GM18868 (cell line): ENCODE data around the gene FIGN.

Source experiments
- ATAC-seq: cut with Tn5 transposase; IDR thresholded peaks from one replicate; pipeline ENCODE4 v1.9.1; 2021; ENCODE audit warnings: mild to moderate bottlenecking, moderate library complexity; ENCODE audit not compliant: unreplicated experiment

FIGN gene, protein sequence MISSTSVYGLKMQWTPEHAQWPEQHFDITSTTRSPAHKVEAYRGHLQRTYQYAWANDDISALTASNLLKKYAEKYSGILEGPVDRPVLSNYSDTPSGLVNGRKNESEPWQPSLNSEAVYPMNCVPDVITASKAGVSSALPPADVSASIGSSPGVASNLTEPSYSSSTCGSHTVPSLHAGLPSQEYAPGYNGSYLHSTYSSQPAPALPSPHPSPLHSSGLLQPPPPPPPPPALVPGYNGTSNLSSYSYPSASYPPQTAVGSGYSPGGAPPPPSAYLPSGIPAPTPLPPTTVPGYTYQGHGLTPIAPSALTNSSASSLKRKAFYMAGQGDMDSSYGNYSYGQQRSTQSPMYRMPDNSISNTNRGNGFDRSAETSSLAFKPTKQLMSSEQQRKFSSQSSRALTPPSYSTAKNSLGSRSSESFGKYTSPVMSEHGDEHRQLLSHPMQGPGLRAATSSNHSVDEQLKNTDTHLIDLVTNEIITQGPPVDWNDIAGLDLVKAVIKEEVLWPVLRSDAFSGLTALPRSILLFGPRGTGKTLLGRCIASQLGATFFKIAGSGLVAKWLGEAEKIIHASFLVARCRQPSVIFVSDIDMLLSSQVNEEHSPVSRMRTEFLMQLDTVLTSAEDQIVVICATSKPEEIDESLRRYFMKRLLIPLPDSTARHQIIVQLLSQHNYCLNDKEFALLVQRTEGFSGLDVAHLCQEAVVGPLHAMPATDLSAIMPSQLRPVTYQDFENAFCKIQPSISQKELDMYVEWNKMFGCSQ

GRCh38 chr2:163735685-163736432 is at the start of gene FIGN:
TSS of gene FIGN (minus strand) at chr2:163736008. CDS start at chr2:163734927, 1,081 bp downstream.
- ATAC-seq: no peak

GRCh38 chr2:163785162-163785561 is 49.4 kb upstream of the FIGN start:
- ATAC-seq: no peak

DNA sequence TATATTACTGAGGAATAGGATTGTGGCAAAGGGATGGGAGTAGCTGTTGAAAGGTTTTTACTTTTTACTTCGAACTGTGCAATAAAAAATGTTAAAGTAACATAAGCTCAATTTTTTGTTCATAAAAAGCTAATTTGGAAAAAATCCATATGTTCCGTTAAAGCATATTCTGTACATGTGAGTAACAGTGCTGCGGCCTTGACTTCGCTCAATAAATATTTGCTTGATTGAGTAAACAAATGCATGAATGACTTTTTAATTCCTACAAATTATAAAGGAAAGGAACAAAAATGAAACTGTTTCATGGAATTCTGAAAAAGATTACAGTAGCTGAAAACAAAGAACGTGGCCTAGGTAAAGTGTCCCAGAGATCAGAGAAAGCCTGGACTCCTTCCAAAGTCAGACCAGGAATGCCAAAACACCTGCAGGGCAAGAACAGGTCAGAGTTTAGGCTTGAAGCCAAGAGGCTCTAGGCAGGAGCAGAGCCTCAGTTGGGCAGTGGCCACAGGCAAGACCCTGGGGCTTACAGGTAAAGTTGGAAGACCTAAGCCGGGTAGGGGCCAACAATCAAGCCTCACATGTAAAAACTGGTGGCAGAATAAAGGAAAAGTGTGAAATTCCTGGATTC is 44.3 kb upstream of the FIGN start:
- no peak for ATAC-seq

DNA sequence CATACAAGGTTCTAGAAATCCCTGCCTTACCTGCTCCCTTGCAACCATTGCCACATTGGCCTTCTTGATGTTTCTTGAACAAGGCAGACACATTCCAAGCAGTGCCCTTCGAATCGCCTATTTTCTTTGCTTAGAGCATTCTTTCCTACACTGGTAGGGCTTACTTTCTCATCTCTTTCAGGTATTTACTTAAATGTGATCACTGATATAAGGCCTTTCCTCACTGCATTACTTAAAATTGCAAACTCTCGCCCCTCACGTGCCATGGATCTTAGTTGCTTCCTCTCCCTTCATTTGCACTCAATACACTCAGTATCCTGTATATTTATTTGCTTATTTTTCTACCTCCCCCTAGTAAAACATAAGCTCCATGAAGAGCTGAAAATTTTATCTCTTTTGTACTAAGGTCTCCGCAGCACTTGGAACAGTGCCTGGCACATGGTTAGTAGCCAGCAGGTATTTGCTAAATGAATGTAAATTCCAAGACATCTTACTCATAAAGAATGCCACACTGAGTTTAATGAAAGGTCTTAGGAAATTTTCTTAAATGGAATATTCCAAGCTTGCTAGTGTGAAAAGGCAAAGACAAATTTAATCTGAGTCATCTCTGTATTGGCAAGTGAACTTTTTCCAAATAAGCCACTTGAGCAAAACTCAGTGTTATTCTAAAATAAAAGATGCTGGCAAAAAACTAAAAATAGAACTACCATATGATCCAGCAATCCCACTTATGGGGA is 42.4 kb upstream of the FIGN start:
- ATAC-seq: no peak

DNA sequence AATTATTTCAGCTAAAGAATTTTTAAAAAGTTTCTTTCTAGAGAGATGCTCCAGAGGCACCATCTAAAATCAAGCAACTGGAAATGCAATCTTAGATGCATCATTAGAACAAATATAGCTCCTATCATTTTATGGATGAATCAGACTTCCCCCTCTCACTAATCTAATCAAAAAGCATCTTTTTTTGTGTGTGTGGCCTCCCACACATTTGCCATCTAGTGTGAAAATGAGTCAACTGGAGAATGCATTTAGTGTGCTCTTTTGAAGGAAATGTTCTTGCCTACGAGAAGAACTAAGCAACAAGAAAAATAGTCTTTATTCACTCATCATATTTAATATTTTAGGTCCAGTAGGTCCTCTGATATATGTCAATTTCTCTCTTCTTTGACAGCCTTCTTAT is 39.5 kb upstream of the FIGN start:
- no peak for ATAC-seq

DNA sequence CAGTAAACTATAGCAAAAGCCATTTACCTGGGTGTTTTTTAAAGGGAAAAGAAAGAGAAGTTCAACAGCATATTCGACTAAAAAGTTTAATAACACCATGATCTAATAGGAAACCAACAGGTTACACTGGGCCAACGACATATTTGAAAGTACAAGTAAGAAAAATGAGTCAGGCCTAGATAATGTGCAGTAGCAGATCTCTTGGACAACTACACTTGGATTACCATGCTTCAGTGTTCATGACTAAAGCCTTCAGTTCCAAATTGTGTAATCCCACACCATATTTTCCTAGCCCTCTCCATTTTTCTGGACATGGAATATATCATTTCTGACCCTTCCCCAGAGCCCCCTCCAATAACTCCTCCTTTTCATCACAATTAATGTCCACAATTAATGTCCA is 39.1 kb upstream of the FIGN start:
- ATAC-seq: no peak

DNA sequence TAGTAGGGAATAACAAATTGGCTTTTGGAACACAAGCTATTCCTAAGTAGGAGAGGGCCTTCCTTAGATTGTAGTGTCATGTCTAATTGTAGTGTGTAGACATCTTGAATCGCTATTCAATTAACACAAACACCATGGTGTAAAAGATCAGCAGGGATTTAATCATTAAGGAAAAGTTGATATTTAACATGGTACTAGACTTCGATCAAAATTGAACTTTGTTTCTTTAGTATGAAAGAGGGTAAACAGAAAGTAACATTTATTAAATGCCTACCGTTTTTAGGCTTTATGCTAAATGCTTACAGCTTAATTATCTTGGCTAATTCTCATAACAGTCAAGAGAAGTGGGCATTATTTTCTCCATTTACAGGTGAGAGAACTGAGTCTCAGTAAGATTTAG is 37.5 kb upstream of the FIGN start:
- no peak for ATAC-seq

DNA sequence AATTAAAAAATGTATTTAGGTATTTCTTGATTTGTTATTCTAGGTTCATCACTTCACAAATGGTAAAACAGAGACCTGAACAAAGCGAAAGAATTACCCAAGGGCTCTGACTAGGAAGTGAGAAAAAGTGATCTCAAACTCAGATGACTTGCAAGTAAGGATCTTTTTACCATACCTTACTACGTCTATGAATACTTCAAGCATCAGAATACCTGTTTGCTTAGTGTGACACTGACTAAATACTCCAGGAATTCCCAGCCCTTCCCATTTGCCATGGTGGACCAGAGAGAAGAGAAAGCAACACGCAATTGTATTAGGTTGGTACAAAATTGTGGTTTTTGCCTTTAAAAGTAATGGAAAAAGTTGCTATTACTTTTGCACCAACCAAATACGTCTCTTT is 35.8 kb upstream of the FIGN start:
- no peak for ATAC-seq

- no peak for ATAC-seq
These were observed 33.3 kb upstream of the FIGN start for GRCh38 chr2:163768881-163769695.

GRCh38 chr2:163767097-163767496 is 31.3 kb upstream of the FIGN start:
- no peak for ATAC-seq

- no peak for ATAC-seq
These were observed 28.8 kb upstream of the FIGN start for GRCh38 chr2:163764566-163764965.

DNA sequence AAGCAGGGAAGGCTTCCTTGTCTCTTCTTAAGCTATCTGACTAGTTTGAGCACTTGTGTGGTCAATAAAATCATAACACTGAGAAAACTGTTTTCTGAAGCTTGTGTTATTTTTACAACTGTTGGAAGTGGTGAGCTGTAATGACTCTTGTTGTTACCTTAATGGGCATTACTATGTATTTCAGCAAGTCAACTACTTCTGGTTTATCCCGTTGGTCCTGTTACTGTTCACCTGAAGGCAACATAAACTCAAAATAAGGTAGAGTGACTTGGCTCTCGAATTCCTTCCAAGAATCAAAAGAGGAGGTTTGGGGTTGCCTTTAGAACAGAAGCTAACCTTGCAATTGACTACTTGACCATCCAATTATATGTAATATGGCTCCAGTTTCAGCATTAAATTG is 23.2 kb upstream of the FIGN start:
- ATAC-seq: no peak

- no peak for ATAC-seq
These were observed 22.0 kb upstream of the FIGN start for GRCh38 chr2:163757814-163758213.

DNA sequence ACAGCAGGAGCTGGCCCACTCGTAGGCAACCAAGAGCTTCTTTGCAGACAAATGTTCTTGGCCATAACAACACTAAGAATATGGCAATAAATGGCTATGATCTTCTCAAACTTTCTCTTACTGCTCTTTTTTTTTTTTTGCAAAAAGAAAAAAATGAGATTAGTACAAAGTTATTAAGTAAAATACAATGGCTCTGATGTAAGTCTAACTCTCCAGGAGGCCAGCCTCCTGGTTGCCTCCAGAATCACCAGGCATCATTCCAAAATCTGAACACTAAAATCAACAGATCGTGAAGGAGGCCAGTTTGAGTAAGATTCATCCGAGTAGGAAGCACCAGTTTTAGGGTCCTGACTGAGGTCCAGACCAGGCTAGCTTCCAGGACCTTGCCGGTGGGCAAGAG is 20.8 kb upstream of the FIGN start:
- ATAC-seq: no peak

GRCh38 chr2:163755366-163755765 is 19.6 kb upstream of the FIGN start:
- ATAC-seq: no peak

DNA sequence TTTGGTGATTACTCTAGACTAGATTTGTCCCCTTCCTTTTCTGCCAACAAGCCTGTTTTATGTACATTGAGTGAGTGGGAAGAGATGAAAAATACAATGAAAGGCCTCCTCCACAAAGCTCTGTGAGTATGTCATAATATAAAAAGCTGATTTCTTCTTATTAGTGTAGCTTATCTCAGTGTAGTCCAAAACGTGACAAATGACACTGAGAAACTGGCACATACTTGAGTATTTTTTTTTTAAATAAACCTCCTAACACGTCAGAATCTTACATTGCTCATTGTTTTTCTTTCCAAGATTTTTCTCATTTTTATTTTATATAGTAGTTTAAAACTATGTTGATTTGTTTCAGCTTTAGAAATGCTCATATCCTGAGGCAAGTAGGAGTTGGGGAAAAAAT is 17.9 kb upstream of the FIGN start:
- ATAC-seq: no peak

DNA sequence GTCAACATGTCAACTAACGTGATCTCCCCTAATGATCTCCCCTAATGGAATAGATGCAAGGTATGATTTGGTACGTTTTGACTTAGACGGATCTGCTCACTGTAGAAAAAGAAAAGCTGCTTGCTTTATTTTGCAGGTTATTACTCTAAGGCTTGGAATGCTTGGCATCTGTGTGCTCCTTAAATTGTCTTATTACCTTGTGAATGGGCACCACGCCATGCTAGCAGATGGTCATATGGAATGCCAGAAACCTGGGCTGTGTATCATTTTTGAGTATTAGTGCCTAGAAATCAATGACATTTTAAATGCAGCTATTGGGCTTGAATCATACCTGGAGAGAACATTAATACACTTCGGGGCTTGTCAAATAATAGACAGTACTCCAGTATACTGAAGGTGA is 16.5 kb upstream of the FIGN start:
- no peak for ATAC-seq

DNA sequence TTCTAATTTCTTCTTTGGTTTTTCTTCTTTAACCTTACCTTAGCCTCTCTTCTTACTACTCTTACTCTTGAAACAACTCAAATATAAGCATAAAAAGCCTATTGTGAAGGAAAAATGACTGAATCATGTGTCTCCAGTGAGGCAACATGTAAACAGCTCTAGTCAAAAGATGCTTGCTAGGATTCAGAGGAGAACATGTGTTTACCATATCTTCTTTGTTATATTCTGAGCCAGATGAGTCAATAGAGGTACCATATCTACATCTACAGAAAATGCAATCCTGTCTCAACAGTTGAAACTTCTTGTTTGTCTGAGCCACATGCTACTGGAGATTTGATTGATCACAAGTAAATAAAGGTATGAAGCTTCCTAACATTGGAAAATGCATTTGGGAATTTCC is 15.9 kb upstream of the FIGN start:
- ATAC-seq: no peak

DNA sequence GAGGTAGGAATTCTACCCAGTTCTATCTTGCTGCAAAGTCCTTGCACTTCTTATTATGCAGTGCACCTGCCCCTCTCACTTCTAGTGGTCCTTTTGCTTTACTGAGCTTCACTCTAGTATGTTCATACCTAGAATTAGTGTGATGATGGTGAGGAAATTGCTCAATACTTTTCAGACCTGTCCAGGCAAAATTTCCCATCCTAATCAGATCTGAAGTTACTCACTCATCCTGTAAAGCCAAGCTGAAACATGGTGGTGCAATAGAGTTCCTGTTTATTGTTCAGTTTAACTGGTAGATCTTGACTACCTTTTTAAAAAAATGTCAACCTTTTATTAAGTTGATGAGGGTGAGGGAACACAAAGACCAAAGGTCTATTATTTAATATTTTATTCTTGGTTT is 12.6 kb upstream of the FIGN start:
- no peak for ATAC-seq

DNA sequence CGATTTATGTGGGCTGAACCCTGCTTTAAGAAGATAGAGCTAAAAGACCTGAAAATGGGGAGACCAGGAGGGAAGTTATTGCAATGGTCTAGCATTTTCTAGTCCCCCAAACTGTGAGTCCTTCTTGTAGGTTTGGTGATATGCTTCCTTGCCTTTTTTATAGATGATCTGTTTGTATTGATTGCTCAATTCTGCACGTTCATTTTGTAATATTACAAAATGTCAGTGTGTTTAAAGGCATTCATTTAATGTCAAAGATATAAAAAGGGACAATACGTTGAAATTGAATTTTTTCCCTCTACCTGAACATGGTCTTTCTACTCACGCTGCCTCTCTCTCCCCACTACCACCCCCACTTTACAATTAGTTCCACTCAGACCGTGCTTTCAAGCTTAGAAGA is 5.6 kb upstream of the FIGN start:
- no peak for ATAC-seq
